NCI-H1694 treated with DMSO at 0.1 percent for 48 hours (cell line): Measurements from ENCODE around the gene CDC25A.
A peak's percentile ranks its signal among the peaks of the same experiment; 100 is the strongest.
"Not testable (repeated sequence)": the region's sequence is repeated elsewhere in the genome, so short reads cannot be mapped to it uniquely, and the experiment has no call there.

ENCODE experiments used
- DNase-seq: peaks from one replicate; lab custom pipeline; 2025; lab: John Stamatoyannopoulos, UW

Gene CDC25A

GRCh38 chr3:48188266-48189201 lies at the start of gene CDC25A:
Gene CDC25A, minus strand, starts transcription at chr3:48188417. Its CDS starts 470 bp downstream, at chr3:48187947.
- DNase-seq, result peak; percentile 92

- DNase-seq, result no peak
Measured at GRCh38 chr3:48236531-48236930, 48.3 kb upstream of the CDC25A start.

- no peak for DNase-seq
Measured at GRCh38 chr3:48233542-48233941, 45.3 kb upstream of the CDC25A start.

GRCh38 chr3:48232734-48233133 lies 44.5 kb upstream of the CDC25A start:
- peak; percentile 19 for DNase-seq

GRCh38 chr3:48232232-48232631 lies 44.0 kb upstream of the CDC25A start:
- no peak for DNase-seq

- no peak for DNase-seq
Measured at GRCh38 chr3:48226939-48227338, 38.7 kb upstream of the CDC25A start.

- no peak for DNase-seq
Measured at GRCh38 chr3:48225587-48225986, 37.4 kb upstream of the CDC25A start.

- DNase-seq, result peak; percentile 0
Measured at GRCh38 chr3:48222616-48223513, 34.6 kb upstream of the CDC25A start, which contains the start of gene CAMP. Gene CAMP, plus strand, starts transcription at chr3:48223495. Its CDS starts 17 bp downstream, at chr3:48223512.

- DNase-seq, result no peak
Measured at GRCh38 chr3:48220746-48221145, 32.5 kb upstream of the CDC25A start.

GRCh38 chr3:48219543-48219942 lies 31.3 kb upstream of the CDC25A start:
- DNase-seq, result no peak

- no peak for DNase-seq
Measured at GRCh38 chr3:48218537-48218936, 30.3 kb upstream of the CDC25A start.

- DNase-seq, result no peak
Measured at GRCh38 chr3:48217449-48217848, 29.2 kb upstream of the CDC25A start.

- no peak for DNase-seq
Measured at GRCh38 chr3:48215876-48216275, 27.7 kb upstream of the CDC25A start.

- DNase-seq, result no peak
Measured at GRCh38 chr3:48215466-48215865, 27.2 kb upstream of the CDC25A start.

- no peak for DNase-seq
Measured at GRCh38 chr3:48215019-48215418, 26.8 kb upstream of the CDC25A start.

GRCh38 chr3:48214225-48214624 lies 26.0 kb upstream of the CDC25A start:
- no peak for DNase-seq

- not testable (repeated sequence) for DNase-seq
Measured at GRCh38 chr3:48211776-48212175, 23.6 kb upstream of the CDC25A start.

- not testable (repeated sequence) for DNase-seq
Measured at GRCh38 chr3:48210534-48210933, 22.3 kb upstream of the CDC25A start.

GRCh38 chr3:48209445-48209844 lies 21.2 kb upstream of the CDC25A start:
- DNase-seq, result no peak

- DNase-seq, result no peak
Measured at GRCh38 chr3:48208076-48208475, 19.9 kb upstream of the CDC25A start.

- no peak for DNase-seq
Measured at GRCh38 chr3:48202632-48203031, 14.4 kb upstream of the CDC25A start.

- DNase-seq, result no peak
Measured at GRCh38 chr3:48199117-48199516, 10.9 kb upstream of the CDC25A start.

GRCh38 chr3:48196611-48197010 lies 8.4 kb upstream of the CDC25A start:
- DNase-seq, result no peak
